ENCODE results near the gene MYRIP.

DNA sequence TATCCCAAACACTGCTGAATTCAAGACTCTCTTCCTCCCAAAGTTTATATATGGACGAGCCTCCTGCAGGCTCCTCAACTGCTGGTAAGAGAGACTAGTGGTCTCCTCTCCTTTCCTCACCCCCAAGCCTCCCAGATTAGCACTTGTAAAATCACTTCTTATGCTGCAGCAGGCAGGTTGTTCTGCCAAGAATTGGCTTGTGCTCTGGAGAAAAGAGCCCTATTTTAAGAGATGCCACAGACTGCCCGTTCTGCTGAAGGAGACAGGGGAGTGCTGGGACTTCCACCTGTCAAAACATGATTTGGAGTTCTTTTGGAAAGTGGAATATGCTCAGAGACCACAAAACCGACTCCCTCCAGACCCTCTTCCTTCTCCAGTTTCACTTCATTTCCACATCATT is 269.2 kb downstream of the MYRIP start:
- TF ChIP-seq SIN3A (IDR thresholded peaks at IDR 0.05; ENCODE audit: borderline replicate concordance, insufficient read depth, low read length) (no peak), POLR2AphosphoS5 (IDR thresholded peaks at IDR 0.05; ENCODE audit: low read depth, low read length) (no peak), TAF1 (IDR thresholded peaks at IDR 0.05; ENCODE audit: borderline replicate concordance, insufficient read depth, low read length) (no peak)

Data from PFSK-1 (cell line).